AG20443 (cell line): Measurements from ENCODE around the gene SYNM.

ENCODE experiments used
- DNase-seq: peaks from one replicate; pipeline ENCODE4 v3.0.0; 2012; ENCODE audit warnings: low spot score, mixed read lengths

SYNM gene

DNA sequence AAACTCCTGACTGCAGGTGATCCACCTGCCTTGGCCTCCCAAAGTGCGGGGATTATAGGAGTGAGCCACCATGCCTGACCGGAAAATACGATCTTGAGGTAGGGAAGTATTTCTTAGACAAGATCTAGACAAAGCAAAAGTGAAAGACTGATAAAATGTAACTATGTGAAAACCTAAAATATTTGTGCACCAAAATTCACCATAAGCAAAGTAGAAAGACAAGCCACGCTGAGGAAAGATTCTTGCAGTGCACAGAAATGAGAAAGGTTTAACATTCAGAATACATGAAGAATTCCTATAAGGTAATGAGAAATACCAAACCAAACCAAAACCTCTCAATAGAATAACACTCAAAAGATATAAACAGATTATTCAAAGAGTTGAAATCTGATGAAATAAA lies 35.7 kb downstream of the SYNM start:
- no peak for DNase-seq

GRCh38 chr15:99141943-99142342 lies 37.1 kb downstream of the SYNM start:
- DNase-seq = no peak

DNA sequence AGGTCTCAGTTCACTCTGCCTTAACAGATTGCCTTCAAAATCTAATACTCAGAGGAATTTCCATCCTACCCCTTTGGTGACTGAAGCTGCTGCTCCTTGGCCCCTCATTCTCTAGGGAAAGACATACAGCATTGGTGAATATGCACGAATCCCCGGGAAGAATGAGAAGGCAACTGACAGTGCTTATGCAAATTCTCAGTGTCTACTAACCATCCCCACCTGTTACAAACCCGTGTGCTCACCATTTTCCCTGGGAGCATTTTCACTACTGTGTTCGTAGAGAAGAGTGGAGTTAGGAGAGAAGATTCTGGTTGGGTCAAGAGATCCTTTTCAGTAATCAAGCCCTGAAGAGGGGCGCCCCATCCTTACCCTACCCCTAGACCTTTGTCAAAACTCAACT lies 37.7 kb downstream of the SYNM start:
- DNase-seq = no peak

DNA sequence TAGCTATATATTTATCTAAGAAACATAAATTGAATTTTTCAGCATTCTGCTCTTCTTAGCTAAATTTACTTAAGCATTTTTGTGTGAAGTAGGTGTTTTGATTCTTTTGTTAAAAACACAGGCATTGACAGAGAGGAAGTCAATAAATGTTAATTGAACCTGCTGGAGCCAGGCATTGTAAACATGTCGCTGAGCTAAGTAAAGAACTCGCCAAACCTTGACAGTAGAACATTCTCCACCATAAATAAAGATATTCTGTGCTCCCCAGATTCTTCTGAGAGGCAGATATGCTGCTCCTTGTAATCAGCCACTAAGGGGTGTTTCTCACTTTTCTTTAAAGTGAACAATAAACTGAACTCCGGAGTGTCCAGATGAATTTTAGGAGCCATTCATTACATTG lies 38.4 kb downstream of the SYNM start:
- no peak for DNase-seq

DNA sequence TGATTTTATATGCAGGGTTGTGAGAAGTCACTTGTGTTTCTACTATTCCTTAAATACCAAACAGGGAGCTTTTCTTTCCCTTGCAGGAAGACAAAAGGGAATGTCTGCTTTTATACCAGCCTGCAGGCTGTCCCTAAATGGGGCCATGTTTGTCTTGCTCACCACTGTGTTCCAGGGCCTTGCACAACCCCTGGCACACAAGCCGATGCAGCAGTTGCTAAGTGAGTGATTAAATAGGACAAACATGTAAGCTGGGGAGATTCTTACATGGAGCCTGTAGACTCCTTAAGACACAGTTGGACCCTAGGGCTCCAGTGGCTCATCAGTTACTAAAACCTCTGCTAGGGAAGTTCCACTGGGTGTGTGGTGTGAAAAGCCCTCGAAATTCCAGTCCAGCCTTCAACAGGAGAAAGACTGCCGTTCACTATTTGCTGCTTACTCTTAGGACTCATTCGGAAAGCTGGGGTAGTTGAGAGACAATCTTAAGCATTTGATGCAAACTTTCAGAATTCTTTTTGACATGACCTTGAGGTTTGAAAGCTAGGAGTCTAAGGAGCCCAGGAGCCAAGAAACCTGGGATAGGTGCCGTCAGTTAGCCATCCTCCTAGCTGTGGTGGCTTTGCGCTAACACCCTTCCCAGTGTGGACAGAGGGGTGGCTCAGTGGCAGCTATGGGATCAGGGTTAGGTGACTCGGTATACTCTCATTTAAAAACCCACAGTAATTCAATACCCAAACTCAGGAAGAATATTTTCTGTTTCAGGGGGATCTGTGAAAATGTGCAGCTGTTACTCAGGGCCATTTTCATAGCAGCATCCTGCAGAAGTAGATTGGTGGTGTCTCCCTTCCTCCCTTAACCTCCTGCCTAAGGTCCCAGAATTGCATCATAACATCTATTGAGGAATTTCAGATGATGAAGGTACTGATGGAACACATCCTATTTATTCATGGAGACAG lies 39.1 kb downstream of the SYNM start:
- peak; percentile 83 for DNase-seq

GRCh38 chr15:99145005-99145404 lies 40.1 kb downstream of the SYNM start:
- no peak for DNase-seq

GRCh38 chr15:99145778-99146177 lies 40.9 kb downstream of the SYNM start:
- no peak for DNase-seq

- DNase-seq = no peak
These were observed 41.8 kb downstream of the SYNM start for GRCh38 chr15:99146661-99147060.

GRCh38 chr15:99148851-99149276 lies 44.0 kb downstream of the SYNM start:
- no peak for DNase-seq

GRCh38 chr15:99149366-99149765 lies 44.5 kb downstream of the SYNM start:
- DNase-seq = no peak

GRCh38 chr15:99151156-99151555 lies 46.3 kb downstream of the SYNM start:
- DNase-seq = no peak

- no peak for DNase-seq
These were observed 48.2 kb downstream of the SYNM start for GRCh38 chr15:99153026-99153535.

DNA sequence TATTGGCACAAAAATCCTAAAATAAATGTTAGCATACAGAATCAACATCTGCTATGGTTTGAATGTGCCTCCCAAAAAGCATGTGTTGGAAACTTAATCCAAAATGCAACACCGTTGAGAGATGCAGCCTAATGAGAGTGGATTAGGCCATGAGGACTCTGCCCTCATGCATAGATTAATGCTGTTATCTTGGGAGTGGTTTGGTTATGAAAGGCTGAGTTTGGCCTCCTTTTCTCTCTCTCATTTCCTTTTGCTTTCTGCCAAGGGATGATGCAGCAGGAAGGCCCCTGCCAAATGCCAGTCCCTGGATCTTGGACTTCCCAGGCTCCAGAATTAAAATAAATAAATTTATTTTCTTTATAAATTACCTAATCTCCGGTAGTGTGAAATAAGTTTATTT lies 49.4 kb downstream of the SYNM start:
- no peak for DNase-seq

- no peak for DNase-seq
These were observed 51.1 kb downstream of the SYNM start for GRCh38 chr15:99155961-99156443.

GRCh38 chr15:99157456-99157855 lies 52.6 kb downstream of the SYNM start:
- DNase-seq = no peak

DNA sequence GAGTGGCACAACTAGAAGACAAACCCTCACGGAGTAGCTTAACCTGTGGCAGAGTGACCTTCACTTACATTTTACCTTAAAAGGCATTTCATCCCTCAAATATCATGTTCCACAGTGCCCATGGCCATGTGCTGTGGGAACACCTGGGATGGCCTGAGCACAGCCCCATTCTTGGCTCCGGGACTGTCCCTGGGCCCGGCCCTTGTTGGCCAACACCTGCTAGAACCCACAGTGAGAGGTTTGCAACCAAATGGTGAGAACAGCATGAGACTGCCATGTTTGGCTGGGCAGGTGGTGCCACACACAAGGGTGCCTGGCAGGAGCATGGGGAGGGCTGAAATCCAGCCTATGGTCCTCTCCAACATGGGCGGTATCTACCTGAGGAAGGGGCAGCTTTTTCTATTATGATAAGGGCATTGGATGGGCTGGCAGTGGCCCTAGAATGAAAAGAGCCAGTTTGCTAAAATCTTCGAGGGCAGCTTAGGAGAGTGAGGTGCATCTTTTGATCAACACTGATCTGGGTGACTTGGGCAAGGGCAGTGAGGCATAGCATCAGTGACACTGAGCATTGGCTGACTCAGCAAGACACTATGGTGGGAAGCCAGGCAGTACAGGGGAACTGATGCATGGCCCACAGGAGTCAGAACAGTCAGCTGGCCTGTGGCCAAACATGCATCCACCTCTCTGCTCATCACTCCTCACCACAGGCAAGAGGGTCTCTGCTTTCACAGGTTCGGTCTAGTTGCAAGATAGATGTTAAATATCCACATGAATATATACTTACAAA lies 53.9 kb downstream of the SYNM start:
- DNase-seq = no peak

GRCh38 chr15:99163271-99164062 lies 58.6 kb downstream of the SYNM start:
- DNase-seq = no peak

- DNase-seq = no peak
These were observed 59.2 kb downstream of the SYNM start for GRCh38 chr15:99164119-99164518.

DNA sequence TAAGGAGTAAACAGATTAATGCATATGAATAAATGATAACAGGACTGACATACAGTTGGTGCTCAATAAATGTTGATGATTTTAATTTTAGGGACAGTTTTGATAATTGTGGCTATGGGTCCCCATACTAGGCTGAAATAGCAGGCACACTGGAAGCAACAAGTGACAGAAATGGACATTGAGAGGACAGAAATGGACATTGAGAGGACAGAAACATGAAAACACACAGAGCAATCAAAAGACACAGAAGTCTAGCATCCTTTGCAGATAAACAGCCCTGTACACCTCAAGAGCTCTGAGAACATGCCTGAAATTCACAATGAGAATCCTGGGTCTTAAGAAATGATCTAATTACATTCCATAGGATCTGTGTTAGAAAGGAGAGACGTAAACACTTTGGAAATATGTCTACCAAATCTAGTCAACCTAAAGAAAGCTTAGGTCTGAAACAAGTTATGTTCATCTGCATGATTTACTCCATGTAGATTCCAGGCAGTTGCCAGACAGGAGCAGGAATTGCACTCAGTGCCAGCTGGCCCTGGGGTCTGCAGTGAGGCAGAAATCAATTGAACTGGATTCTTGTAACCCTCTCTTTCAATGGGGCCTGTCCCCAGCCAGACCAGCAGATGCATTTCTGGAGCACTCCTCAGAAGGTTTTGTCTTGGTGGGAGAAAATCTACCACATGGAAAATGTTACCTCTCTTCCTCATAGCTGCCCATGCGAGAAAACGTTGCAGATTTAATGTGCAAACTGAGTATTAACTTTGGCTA lies 60.3 kb downstream of the SYNM start:
- no peak for DNase-seq

DNA sequence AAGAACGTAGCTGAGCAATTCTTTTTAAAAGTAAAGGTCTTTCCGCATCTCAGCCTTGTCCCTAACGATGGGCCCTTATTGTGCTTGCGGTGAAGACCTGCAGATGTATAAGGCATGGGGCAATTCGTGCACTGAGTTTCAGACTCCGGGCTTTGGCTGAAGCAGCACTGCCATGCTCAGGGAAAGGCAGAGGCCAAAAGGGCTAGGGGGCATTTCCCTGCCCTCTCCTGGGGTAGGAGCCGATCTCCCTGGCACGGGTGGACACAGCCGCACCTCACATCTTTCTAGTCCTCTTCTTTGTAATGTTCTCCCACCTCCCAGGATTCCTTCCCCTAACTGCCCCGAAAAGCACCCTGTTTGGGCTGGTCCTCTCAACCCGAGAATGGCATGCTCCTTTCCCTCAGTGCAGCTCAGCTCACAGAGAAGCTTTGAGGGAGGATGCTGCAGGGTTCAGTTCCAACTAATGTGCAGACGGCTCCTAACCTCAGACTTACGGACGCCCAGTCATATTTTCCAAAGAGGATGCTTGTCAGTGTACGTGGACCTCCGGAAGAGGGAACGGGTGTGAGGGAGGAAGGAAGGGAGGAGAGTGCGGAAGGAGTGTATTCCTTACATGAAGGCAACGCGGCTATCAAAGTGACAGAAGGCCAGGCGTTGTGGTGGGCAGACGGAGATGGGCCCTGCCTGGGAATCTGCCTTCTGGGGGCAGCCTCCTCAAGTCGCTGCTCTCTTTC lies 61.2 kb downstream of the SYNM start:
- DNase-seq = no peak
